Stimulated activated CD8-positive, alpha-beta memory T cell treated with anti-CD3 and anti-CD28 coated beads, Interleukin-7, amount 100 ng/mL, for 48 hours (primary cell): ENCODE data around the gene CDH13.

Experiments used
- DNase-seq, 2 donors: peaks; one replicate each; pipeline ENCODE4 v3.0.0-alpha.2; 2020; ENCODE audit warnings: low read depth in 1 of 2; ENCODE audit errors: extremely low read depth in 1 of 2

The CDH13 gene

GRCh38 chr16:82832821-82833220, 206.1 kb downstream of the CDH13 start:
- no peak for DNase-seq

- no peak for DNase-seq
These were observed 206.7 kb downstream of the CDH13 start for GRCh38 chr16:82833378-82833993.

DNA sequence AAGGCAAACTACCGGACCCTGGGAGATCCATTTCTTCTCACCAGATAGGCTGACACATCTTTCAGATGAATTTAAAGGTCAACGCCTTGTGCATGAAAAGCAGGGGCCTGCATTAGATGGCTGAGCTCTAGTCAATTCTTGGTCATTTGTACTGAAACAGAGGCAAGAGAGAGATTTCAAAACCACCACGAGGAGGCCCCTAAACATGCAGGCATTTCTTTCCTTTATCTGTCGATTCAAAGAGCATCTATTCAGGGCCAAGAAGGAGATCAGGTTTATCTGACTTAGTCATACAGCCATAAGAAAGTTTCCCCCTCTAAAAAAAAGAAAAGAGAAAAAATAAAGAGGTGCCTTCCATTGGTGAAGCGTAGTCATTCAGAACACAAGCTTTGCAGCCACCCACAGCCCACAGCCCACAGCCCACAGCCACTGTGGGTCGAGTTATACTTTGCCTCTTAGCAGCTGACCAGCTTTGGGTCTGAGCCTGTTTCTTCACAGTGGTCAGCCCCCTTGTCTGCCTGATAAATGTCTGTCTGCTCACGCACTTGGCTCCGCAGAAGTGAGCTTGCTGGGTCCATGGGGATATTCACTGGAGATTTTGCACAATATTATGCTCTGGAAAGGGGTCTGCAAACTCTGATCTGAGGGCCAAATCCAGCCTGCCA, 207.5 kb downstream of the CDH13 start:
- no peak for DNase-seq

- DNase-seq = no peak
These were observed 208.9 kb downstream of the CDH13 start for GRCh38 chr16:82835487-82836155.

DNA sequence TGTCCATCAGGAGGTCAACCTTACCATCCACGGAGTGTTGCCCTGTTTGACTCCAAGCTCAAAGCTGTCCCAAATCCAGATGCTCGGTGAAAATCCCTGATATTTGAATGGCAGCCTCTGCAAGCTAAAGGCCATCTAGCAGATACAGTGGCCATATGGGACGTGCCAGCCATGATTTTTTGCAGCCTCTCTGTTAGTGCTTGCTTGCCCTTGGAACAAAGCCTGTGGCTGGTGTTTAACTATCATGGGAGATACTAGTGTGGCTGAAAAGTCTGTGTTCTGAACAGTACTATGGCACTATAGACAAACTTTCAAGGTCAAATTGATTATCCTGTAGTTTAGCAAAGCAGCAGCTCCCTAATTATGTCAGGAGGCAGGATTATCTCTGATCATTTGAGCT, 214.3 kb downstream of the CDH13 start:
- DNase-seq = no peak

GRCh38 chr16:82843606-82844271, 217.0 kb downstream of the CDH13 start:
- no peak for DNase-seq

DNA sequence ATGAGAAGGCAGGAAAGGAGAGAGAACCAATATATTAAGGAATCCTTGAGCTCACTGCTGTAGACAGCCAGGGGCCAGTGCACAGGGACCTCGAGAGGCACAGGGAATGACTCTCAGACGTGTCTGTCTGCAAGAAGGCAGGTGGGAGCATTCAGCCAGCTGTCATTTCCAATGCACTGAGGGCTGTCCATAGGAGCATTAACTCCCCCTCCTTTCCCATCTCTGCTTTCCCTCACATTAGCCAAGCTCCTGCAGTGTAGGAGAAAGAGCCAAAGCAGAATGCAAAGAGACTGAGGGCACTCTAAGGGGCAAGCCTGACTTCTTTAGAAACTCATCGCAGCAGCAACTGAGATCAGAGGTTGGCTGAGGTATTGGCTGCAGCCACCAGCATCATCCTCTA, 218.3 kb downstream of the CDH13 start:
- no peak for DNase-seq

GRCh38 chr16:82846806-82847205, 220.0 kb downstream of the CDH13 start:
- DNase-seq = no peak

DNA sequence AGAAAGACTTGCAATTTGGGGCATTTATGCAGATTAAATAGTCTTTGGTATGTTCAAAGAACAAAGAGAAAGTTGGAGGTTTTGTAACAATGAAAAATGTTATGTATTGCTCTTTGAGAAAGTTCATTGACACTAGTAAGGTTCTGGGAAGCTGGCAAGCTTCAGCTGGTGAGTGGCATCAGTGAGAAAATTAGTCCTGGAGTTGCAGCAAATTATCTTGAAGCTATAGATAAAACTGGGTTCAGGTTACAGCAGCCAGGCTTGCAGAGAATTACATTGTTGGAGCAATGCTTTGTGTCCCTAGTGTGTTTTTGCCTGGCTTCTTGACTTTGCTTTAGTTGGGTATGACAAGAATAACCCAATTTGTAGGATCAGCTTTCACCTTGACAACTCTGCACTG, 221.2 kb downstream of the CDH13 start:
- no peak for DNase-seq

DNA sequence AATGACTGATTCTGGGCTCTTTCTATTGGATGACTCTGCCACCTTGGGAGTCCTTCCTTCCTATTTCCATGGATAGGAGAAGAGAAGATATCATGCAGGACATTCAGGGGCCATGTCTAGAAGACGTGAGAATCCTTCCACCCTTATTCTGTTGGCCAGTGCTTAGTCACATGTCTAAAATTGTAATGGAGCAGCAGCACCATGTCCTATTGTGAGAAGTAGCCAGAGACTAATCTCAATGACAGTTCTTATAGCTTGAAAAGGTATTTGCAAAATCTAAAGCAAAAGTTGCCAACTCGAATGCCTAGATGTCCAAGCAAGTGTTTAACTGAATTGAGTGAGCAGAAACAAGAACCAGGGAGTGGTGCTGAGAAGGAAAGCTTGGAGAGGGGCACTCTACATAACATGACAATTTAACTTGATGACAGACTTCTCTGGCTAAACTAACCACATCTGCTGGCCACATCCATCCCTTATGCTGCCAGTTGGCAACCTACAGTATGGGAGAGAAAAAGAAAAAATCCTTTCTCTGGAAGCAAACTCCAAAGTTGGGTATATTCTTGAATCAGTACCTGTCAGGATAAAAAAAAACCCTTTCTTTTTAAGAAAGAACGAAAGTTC, 225.7 kb downstream of the CDH13 start:
- no peak for DNase-seq

GRCh38 chr16:82855471-82855870, 228.7 kb downstream of the CDH13 start:
- DNase-seq = no peak

DNA sequence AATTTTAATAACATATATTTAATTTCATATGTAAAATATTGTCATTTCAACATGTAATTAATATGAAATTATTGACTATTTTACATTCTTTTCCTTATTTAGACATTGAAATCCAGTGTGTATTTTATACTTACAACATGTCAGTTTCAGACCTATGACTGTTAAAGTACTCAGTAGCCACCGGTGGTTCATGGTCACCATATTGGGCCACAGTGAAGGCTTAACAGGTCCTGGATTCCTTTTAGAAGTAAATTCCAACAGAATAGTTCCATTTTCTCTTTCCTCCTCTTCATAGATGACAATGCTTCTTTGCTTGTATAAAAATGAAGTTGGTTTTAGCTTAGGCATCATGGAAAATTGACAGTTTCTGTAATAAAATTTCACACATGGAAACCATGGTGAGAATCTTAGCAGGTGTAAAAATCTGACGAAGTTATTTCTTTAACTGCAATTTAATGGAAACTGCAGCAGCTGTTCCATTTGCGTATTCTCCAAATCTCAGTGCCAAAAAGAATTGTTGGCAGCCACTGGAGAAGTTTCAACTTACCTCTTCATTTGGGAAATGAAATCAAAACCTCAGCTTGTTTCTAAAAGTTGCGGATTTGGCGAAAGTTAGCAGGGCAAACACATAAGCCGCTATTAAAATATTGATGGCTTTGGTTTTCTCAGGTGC, 231.1 kb downstream of the CDH13 start:
- DNase-seq = no peak

DNA sequence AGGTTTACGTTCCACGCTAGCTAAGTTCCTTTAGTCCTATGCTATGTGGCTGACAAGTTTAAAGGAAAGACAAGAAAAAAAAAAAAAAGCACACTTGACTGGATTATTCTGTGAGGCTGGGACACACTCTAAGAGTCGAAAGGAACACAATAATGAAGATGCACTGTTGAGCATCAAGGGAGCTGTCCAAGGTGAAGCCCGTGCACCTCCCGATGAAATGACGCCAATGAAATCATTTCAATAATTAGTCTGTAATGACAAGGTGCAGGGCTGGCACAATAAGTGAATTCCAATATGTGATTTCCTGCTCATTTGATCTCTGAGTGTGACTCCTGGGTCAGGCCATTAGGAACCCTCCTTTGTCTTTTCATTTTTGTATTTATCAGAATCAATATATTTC, 232.9 kb downstream of the CDH13 start:
- DNase-seq = no peak

DNA sequence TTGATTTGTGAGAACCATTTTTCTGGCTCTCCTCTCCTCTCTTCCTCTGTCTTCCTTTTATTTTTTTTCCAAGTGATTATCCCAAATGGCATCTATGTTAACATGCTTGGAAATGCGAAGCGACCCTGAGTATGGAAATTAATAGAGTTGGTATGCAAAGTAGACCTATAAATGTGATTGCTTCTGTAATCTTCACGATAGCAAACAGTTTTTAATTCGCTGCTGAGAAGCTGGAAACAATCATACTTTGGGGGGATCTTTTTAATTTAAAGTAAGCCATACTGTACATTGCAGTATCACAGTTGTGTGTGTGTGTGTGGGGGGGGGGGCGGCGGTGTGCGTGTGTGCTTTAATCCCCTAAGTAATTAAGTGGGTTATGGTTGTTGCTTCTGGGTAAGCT, 233.3 kb downstream of the CDH13 start:
- no peak for DNase-seq

- no peak for DNase-seq
These were observed 235.3 kb downstream of the CDH13 start for GRCh38 chr16:82862057-82862456.

DNA sequence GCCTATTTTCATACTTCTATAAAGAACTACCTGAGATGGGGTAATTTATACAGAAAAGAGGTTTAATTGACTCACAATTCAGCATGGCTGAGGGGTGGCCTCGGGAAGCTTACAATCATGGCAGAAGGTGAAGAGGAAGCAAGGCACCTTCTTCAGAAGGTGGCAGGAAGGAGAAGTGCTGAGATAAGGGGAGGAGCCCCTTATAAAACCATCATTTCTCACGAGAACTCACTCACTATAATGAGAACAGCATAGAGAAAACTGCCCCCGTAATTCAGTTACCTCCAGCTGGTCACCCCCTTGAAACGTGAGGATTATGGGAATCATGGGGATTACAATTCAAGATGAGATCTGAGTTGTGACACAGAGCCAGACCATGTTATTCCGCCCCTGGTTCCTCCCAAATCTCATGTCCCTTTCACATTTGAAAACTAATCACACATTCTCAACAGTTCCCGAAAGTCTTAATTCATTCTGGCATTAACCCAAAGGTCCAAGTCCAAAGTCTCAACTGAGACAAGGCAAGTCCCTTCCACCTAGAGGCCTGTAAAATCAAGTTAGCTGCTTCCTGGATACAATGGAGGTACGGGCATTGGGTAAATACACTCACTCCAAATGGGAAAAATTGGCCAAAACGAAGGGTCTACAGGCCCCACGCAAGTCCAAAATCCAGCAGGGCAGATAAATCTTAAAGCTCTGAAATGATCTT, 237.7 kb downstream of the CDH13 start:
- DNase-seq = no peak

GRCh38 chr16:82865412-82865811, 238.6 kb downstream of the CDH13 start:
- no peak for DNase-seq

GRCh38 chr16:82867485-82867884, 240.7 kb downstream of the CDH13 start:
- no peak for DNase-seq

DNA sequence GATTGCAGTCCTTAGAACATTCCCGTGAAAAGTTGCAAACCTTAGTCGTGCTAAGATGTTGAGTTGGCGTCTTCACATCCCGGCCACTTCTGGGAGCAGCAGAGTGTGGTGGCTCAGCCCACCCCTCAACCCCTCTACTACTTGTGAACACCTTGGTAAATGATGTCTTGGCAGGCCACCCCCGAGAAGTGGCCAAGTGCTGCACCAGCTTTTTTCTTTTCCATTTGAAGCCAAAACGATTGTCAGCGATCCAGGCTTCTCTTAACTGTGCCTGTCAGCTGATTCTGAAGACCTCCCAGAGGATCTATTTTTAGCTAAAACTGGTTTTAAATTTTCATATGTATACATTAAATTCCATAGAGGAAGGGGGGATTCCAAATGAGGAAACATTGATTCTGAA, 247.5 kb downstream of the CDH13 start:
- no peak for DNase-seq

GRCh38 chr16:82874672-82875071, 247.9 kb downstream of the CDH13 start:
- DNase-seq = no peak
